Astrocyte (in vitro differentiated cells and primary cell): Measurements from ENCODE around the gene DNAJC24.

Source experiments
- EZH2 ChIP-seq: IDR thresholded peaks from 2 replicates; pipeline ENCODE4 v1.6.1; 2012; ENCODE audit warnings: mild to moderate bottlenecking, low read length, inconsistent platforms; ENCODE audit not compliant: insufficient read depth
- TF ChIP-seq, protein P1 (sequence below): IDR thresholded peaks from 2 replicates; pipeline ENCODE4 v1.5.1; 2011; ENCODE audit warnings: low read depth, mild to moderate bottlenecking, inconsistent platforms, low read length, moderate library complexity; ENCODE audit not compliant: insufficient read depth

DNA sequence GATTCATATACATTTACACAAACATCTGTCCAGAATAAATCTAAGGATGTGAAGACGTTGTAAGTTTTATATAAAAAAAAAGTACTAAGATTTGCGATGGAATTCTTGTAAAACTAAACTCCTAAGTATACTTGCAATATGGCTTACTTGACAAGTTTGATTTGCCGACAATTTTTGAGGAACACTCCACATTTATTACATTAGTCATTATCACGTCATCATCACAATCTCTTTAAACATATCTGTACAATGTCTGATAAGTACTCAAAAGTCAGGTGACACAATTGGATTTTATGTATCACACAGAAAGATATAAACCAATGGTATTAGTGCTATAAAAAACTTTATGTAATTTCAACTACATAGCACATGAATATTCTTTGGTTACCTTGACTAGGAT, 109.4 kb downstream of the DNAJC24 start:
- TF ChIP-seq, protein P1, sequence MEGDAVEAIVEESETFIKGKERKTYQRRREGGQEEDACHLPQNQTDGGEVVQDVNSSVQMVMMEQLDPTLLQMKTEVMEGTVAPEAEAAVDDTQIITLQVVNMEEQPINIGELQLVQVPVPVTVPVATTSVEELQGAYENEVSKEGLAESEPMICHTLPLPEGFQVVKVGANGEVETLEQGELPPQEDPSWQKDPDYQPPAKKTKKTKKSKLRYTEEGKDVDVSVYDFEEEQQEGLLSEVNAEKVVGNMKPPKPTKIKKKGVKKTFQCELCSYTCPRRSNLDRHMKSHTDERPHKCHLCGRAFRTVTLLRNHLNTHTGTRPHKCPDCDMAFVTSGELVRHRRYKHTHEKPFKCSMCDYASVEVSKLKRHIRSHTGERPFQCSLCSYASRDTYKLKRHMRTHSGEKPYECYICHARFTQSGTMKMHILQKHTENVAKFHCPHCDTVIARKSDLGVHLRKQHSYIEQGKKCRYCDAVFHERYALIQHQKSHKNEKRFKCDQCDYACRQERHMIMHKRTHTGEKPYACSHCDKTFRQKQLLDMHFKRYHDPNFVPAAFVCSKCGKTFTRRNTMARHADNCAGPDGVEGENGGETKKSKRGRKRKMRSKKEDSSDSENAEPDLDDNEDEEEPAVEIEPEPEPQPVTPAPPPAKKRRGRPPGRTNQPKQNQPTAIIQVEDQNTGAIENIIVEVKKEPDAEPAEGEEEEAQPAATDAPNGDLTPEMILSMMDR, result no peak
- TF ChIP-seq EZH2, result no peak
